ENCODE measurements around the gene REELD1.
A peak's percentile ranks its signal among the peaks of the same experiment; 100 is the strongest.

The REELD1 gene

DNA sequence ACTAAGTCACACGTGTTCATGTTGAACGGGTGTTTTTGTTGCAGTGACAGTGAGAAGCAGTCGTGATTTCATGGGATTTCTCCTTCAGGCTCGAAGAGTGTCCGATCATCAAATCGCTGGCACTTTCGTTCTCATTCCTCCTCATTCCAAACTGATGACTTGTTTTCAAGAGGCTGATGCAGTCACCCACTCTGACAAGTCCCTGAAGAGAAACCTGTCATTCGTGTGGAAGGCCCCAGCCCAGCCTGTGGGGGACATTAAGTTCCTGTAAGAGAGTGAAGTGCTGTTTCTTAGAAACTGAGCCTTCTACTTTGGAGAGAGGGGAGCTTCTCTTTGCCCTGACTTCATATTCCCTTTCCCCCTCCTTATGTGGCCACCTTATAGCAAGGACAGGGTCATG, 8.0 kb downstream of the REELD1 start:
- no peak for DNase-seq
- TF ChIP-seq, protein P1, sequence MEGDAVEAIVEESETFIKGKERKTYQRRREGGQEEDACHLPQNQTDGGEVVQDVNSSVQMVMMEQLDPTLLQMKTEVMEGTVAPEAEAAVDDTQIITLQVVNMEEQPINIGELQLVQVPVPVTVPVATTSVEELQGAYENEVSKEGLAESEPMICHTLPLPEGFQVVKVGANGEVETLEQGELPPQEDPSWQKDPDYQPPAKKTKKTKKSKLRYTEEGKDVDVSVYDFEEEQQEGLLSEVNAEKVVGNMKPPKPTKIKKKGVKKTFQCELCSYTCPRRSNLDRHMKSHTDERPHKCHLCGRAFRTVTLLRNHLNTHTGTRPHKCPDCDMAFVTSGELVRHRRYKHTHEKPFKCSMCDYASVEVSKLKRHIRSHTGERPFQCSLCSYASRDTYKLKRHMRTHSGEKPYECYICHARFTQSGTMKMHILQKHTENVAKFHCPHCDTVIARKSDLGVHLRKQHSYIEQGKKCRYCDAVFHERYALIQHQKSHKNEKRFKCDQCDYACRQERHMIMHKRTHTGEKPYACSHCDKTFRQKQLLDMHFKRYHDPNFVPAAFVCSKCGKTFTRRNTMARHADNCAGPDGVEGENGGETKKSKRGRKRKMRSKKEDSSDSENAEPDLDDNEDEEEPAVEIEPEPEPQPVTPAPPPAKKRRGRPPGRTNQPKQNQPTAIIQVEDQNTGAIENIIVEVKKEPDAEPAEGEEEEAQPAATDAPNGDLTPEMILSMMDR (IDR thresholded peaks at IDR 0.05), result no peak
- H3K4me3 ChIP-seq, result no peak overlapping the region
- no peaks in the 10 kb centered on the region for H3K4me1 ChIP-seq
- intact Hi-C loops (cut with DNase I; ENCODE audit: low total_unique reads), result no loop called here
- H3K27me3 ChIP-seq, result no peaks in the 10 kb centered on the region
- H3K9me3 ChIP-seq, result no peaks in the 10 kb centered on the region
- H3K36me3 ChIP-seq, result no peaks in the 10 kb centered on the region
- no peak overlapping the region for H3K27ac ChIP-seq

DNA sequence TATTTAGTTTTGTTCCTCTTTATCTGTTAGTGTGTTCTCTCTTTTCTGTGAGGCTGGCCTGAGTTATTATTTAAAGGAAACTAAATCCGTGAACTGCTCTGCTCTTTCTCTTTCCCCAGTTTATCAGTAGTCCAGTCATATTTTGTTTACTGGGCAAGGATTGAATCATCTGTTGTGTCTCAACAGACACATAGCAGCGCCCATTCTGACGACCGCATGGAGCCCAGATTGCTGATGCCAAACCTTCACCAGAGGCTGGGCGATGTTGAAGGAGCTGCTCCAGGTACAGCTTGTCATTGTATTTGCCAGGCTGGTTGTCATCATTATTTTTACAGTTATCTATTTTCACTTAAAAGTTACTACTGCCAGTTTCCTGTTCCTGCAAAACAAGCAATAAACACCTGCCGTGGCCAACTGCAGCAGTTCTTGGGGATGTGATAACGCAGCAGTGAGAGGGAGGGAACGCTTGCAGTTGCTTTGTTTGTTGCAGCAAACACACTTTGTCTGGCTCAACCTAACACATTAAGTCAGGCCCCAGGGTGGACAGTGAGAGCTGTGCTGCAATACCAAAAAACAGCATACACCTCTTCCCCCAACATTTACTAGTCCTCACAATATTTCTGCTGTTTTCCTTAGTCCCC, 10.1 kb downstream of the REELD1 start:
- H3K27me3 ChIP-seq, result no peaks in the 10 kb centered on the region
- DNase-seq, result no peak
- no peaks in the 10 kb centered on the region for H3K36me3 ChIP-seq
- H3K4me1 ChIP-seq, result no peaks in the 10 kb centered on the region
- no peak overlapping the region for H3K4me3 ChIP-seq
- intact Hi-C loops (cut with DNase I; ENCODE audit: low total_unique reads), result no loop called here
- no peak overlapping the region for H3K27ac ChIP-seq
- no peaks in the 10 kb centered on the region for H3K9me3 ChIP-seq
- TF ChIP-seq, protein P1 (IDR thresholded peaks at IDR 0.05), result no peak

DNA sequence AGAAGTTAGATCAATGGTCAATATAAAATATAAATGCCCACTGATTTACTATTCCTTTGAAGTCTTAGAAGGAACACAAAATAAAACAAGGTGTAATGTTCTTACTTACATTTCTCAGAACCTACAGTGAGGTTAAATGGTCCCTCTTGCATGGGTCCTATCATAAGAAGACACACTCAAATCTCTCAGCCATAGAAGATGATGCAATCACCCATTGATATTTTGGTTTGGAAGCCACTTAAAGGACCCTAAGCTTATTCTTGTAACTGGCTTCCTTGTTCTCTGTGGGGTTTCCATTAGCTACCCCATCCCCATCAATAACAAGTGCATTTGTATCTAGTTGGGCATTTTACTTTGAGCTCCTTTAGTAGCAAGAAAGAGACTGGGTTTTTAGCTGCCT, 15.1 kb downstream of the REELD1 start:
- intact Hi-C loops (cut with DNase I; ENCODE audit: low total_unique reads), result no loop called here
- Histone ChIP-seq H3K27me3 (no peaks in the 10 kb centered on the region), H3K27ac (no peak overlapping the region), H3K9me3 (peaks cover 0 to 9% (median 2%) of the 10 kb centered on the region in 3 donors), H3K4me3 (no peak overlapping the region), H3K36me3 (no peaks in the 10 kb centered on the region), H3K4me1 (no peaks in the 10 kb centered on the region)
- TF ChIP-seq, protein P1 (IDR thresholded peaks at IDR 0.05), result no peak
- DNase-seq, result no peak

DNA sequence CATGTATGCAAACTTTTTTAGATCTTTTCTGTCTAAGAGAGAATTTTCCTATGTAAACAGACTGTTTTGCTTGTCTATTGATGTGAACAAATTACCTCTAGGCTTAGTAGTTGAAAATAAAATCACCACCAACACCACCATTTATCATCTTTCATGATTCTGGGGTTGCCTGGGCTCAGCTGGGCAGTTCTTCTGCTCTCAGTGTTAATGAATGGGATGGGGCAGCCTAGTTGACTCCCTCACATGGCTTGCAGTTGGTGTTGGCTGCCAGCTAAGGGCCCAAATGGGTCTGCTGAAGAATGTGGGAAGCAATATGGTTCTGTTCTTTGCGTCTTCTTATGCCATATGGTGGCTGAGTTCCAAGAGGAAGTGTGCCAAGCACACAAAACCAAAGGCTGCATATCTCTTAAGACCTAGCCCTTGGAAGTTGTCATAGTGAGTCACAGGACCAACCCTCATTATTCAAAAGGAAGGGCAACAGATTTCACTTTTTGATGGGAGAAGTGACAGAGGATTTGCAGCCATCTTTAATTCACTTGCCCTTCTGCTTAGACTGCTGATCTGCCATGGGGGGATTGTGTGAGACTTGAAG, 17.9 kb downstream of the REELD1 start:
- no peaks in the 10 kb centered on the region for H3K36me3 ChIP-seq
- no peak for DNase-seq
- peaks cover 0 to 9% (median 2%) of the 10 kb centered on the region in 3 donors for H3K9me3 ChIP-seq
- H3K4me3 ChIP-seq, result no peak overlapping the region
- no peaks in the 10 kb centered on the region for H3K4me1 ChIP-seq
- intact Hi-C loops (cut with DNase I; ENCODE audit: low total_unique reads), result no loop called here
- TF ChIP-seq, protein P1 (IDR thresholded peaks at IDR 0.05), result no peak
- H3K27me3 ChIP-seq, result no peaks in the 10 kb centered on the region
- H3K27ac ChIP-seq, result no peak overlapping the region

DNA sequence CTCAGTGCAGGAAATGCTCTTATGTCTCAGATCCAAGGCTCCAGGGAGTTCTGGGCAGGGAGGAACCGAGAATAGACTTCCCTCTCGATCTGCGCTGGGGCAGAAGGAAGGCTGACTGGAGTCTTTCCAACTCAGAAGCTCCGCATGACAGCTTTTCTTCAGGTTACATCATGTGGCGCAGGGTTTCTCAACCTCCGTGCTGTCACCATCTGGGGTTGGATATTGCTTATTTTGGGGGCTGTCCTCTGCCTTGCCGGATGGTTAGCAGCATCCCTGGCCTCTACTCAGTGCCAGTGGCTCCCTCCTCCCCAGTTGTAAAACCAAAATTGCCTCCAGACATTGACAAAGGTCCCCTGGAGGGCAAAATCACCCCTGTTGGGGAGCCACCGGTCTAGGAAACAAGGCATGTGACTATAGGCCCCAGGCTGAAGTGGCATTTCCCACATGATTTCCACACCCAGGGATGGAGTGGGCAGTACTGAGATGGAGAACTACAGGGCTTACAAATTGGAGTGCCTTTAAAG, 21.4 kb downstream of the REELD1 start:
- intact Hi-C loops (cut with DNase I; ENCODE audit: low total_unique reads), result no loop called here
- TF ChIP-seq, protein P1 (IDR thresholded peaks at IDR 0.05), result no peak
- H3K4me1 ChIP-seq, result no peaks in the 10 kb centered on the region
- H3K27me3 ChIP-seq, result no peaks in the 10 kb centered on the region
- DNase-seq, result peak in 1 of 2 donors; percentile 39
- H3K4me3 ChIP-seq, result no peak overlapping the region
- peaks cover 0 to 9% (median 2%) of the 10 kb centered on the region in 3 donors for H3K9me3 ChIP-seq
- no peaks in the 10 kb centered on the region for H3K36me3 ChIP-seq
- no peak overlapping the region for H3K27ac ChIP-seq
